IMR-90 (cell line): ENCODE results near the gene COX6A2. TPM values are rescaled to one million over a fixed set of nuclear protein-coding genes. Genes with fewer than 3 reads are reported as not detected.

Experiments
- ATAC-seq: fragments of 200-7000 bp; cut with Tn5 transposase; 2 replicates; pipeline ENCODE4 v1.9.1; 2020; ENCODE audit warnings: low read depth, mild to moderate bottlenecking, moderate library complexity
- BruUV-seq: library from RNA; stranded (reverse); fragments of 400-500 nt; replicated peaks from 2 replicates; lab custom pipeline; 2021; lab: Mats Ljungman, UMichigan
- CTCF ChIA-PET: fragments of 300-600 bp; formaldehyde crosslinking; extraction: SDS; loops from one replicate; lab custom pipeline; 2021; ENCODE audit warnings: antibody characterized with exemption; lab: Yijun Ruan, JAX
- POLR2A ChIA-PET: fragments of 300-600 bp; sonication (Branson Sonifier 250); formaldehyde crosslinking; loops from one replicate; lab custom pipeline; 2022; ENCODE audit warnings: antibody characterized with exemption; ENCODE audit not compliant: unreplicated experiment; lab: Charles Lee
- DNase-seq: peaks from one replicate; pipeline ENCODE4 v3.0.0; 2013
- H2AFZ ChIP-seq: replicated peaks from 2 replicates; pipeline ENCODE3; 2013; ENCODE audit warnings: low read length, mild to moderate bottlenecking; ENCODE audit not compliant: poor library complexity
- H2AK5ac ChIP-seq: 2 replicates; pipeline ENCODE4 v1.6.1; 2013; ENCODE audit warnings: low read depth, low read length, inconsistent platforms
- H2AK9ac ChIP-seq: replicated peaks from 2 replicates; pipeline ENCODE3; 2013; ENCODE audit warnings: mild to moderate bottlenecking, low read depth, low read length, moderate library complexity; ENCODE audit not compliant: poor library complexity
- H2BK120ac ChIP-seq: 2 replicates; pipeline ENCODE4 v1.6.1; 2013; ENCODE audit warnings: low read depth, low read length, inconsistent platforms
- H2BK15ac ChIP-seq: 3 replicates; pipeline ENCODE4 v1.6.1; 2013; ENCODE audit warnings: low read depth, low read length, inconsistent platforms
- H2BK20ac ChIP-seq: 2 replicates; pipeline ENCODE4 v1.6.1; 2013; ENCODE audit warnings: low read depth, mild to moderate bottlenecking, inconsistent platforms, low read length, moderate library complexity
- H2BK5ac ChIP-seq: 2 replicates; pipeline ENCODE4 v1.6.1; 2013; ENCODE audit warnings: mild to moderate bottlenecking, low read depth, low read length, inconsistent platforms; ENCODE audit not compliant: poor library complexity, severe bottlenecking
- H3K14ac ChIP-seq: replicated peaks from 2 replicates; pipeline ENCODE4 v1.6.1; 2013; ENCODE audit warnings: low read depth, low read length, inconsistent platforms
- H3K18ac ChIP-seq: 2 replicates; pipeline ENCODE4 v1.6.1; 2013; ENCODE audit warnings: low read depth, low read length, control low read depth
- H3K23ac ChIP-seq: 2 replicates; pipeline ENCODE4 v1.6.1; 2013; ENCODE audit warnings: low read depth, low read length, inconsistent platforms
- H3K27ac ChIP-seq: 2 replicates; pipeline ENCODE4 v1.5.1; 2013; ENCODE audit warnings: mild to moderate bottlenecking, control low read depth, low read length; ENCODE audit not compliant: insufficient read depth
- H3K27me3 ChIP-seq: 2 replicates; pipeline ENCODE4 v1.6.1; 2013; ENCODE audit warnings: low read length; ENCODE audit not compliant: control insufficient read depth, insufficient read depth
- H3K36me3 ChIP-seq: 2 replicates; pipeline ENCODE4 v1.6.1; 2013; ENCODE audit warnings: low read length, mixed read lengths; ENCODE audit not compliant: control insufficient read depth, insufficient read depth
- H3K4ac ChIP-seq: 2 replicates; pipeline ENCODE4 v1.6.1; 2013; ENCODE audit warnings: low read depth, low read length, inconsistent platforms
- H3K4me1 ChIP-seq: 2 replicates; pipeline ENCODE4 v1.6.1; 2013; ENCODE audit warnings: low read length, mixed read lengths; ENCODE audit not compliant: control insufficient read depth, insufficient read depth
- H3K4me2 ChIP-seq: 2 replicates; pipeline ENCODE4 v1.6.1; 2013; ENCODE audit warnings: low read depth, mild to moderate bottlenecking, control low read depth, low read length, moderate library complexity
- H3K4me3 ChIP-seq: 2 replicates; pipeline ENCODE4 v1.5.1; 2013; ENCODE audit warnings: low read depth, mild to moderate bottlenecking, control low read depth, low read length, moderate library complexity; ENCODE audit not compliant: insufficient read depth
- H3K56ac ChIP-seq: 2 replicates; pipeline ENCODE4 v1.6.1; 2013; ENCODE audit warnings: low read length, inconsistent platforms; ENCODE audit not compliant: insufficient read depth; ENCODE audit errors: extremely low read depth
- H3K79me1 ChIP-seq, 2 experiments: 2 replicates each; pipeline ENCODE4 v1.6.1; 2013; ENCODE audit warnings: low read length in 2 of 2, inconsistent platforms in 1 of 2, low read depth in 1 of 2
- H3K9ac ChIP-seq: 2 replicates; pipeline ENCODE4 v1.6.1; 2013; ENCODE audit warnings: low read depth, low read length, control low read depth
- H3K9me1 ChIP-seq: 2 replicates; pipeline ENCODE4 v1.6.1; 2013; ENCODE audit warnings: low read length, inconsistent platforms; ENCODE audit not compliant: insufficient read depth
- H3K9me3 ChIP-seq: 2 replicates; pipeline ENCODE4 v1.6.1; 2013; ENCODE audit warnings: low read length; ENCODE audit not compliant: control insufficient read depth, insufficient read depth
- H4K20me1 ChIP-seq: 2 replicates; pipeline ENCODE4 v1.6.1; 2013; ENCODE audit warnings: low read length, inconsistent platforms; ENCODE audit not compliant: insufficient read depth
- H4K5ac ChIP-seq: 2 replicates; pipeline ENCODE4 v1.6.1; 2013; ENCODE audit warnings: mild to moderate bottlenecking, low read depth, low read length, control low read depth
- H4K8ac ChIP-seq, 2 experiments: 2 replicates each; pipeline ENCODE4 v1.6.1; 2013; ENCODE audit warnings: low read depth in 2 of 2, low read length in 2 of 2, control low read depth in 1 of 2, inconsistent platforms in 1 of 2
- H4K91ac ChIP-seq: 2 replicates; pipeline ENCODE4 v1.6.1; 2013; ENCODE audit warnings: low read depth, low read length, inconsistent platforms; ENCODE audit not compliant: insufficient read depth
- MAFK ChIP-seq: IDR thresholded peaks from 2 replicates; pipeline ENCODE4 v1.6.1; 2012; ENCODE audit warnings: low read depth, low read length, improper control_type of control experiment
- MXI1 ChIP-seq: IDR thresholded peaks from 2 replicates; pipeline ENCODE4 v1.6.1; 2012; ENCODE audit warnings: low read depth, mild to moderate bottlenecking, low read length, moderate library complexity, borderline replicate concordance
- WGBS, 2 experiments: methylation state at CpG; one replicate each; pipeline versions ENCODE4 v1.1.5 to v1.1.7; 2013; ENCODE audit warnings: missing lambda C conversion rate in 2 of 2; ENCODE audit not compliant: insufficient read length in 1 of 2; ENCODE audit errors: extremely low coverage in 2 of 2; 5-methylcytosine and 5-hydroxymethylcytosine counted together
- dilution Hi-C: fragments of 300-500 bp; cut with HindIII; formaldehyde crosslinking; loops from one replicate; pipeline ENCODE4 v1.14.3; 2018; ENCODE audit warnings: low sequenced_read_pairs; ENCODE audit not compliant: unreplicated experiment
- in situ Hi-C: fragments of 300-500 bp; cut with MboI; formaldehyde crosslinking; loops from 3 replicates; pipeline ENCODE4 v1.14.3; 2019; ENCODE audit warnings: low sequenced_read_pairs, inconsistent platforms, mixed read lengths
- intact Hi-C: fragments of 100-400 bp; cut with micrococcal nuclease; formaldehyde crosslinking; loops from 2 replicates; pipeline ENCODE4 v1.10.0; 2022
- polyA plus RNA-seq, 3 experiments: library from polyadenylated mRNA; depleted of rRNA; stranded (reverse); fragments of >200 nt; gene quantifications; 2 replicates each; pipeline ENCODE4 v1.2.3, GENCODE V29; 2012; ENCODE audit warnings: low replicate concordance in 1 of 3
- total RNA-seq: library from RNA; depleted of rRNA; stranded (reverse); fragments of >200 nt; gene quantifications from 2 replicates; pipeline ENCODE4 v1.2.3, GENCODE V29; 2012

Gene COX6A2
- total and polyA plus RNA-seq, 2 of the 4 experiments (the other 2 are of a cell fraction), result not detected

DNA sequence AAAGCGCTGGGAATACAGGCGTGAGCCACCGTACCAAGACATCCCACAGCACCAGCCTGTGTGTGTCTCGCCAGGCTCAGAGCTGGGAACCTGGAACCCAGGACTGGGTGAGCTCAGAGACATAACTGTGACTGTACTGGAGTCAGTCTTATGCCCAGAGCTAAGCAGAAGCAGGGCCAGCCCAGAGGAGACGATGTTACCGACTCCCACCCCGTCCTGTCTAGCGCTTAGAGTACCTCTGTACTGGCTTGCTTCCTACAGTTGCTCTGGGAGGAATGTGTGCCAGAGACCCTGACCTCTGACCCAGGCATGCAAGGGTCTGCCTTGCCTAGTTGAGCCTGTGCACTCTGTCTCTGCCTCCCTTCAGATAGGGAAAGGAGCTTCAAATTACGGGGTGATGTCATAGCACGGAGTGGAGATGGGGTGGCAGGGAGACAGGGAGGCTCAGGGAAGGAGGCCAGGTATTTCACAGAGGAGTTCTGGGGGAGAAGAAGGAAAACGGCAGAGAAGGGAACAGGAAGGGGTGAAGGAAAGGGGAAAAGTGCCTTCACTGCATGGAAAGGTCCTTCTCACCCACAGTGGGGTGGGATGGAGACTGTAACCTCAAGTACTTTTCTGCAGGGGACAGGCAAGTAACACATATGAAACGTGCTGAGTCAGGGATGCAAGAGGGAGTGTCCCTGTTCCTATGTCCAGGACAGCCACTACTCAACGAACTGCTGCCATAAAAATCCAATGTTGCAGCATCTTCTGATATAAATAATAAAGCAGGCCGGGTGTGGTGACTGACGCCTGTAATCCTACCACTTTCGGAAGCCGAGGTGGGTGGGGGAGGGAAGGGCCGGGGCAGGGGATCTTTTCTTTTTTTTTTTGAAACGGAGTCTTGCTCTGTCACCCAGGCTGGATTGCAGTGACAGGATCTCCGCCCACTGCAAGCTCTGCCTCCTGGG is 25.4 kb upstream of the COX6A2 start:
- Histone ChIP-seq H3K4ac (peak overlapping the region; percentile 90), H3K4me3 (no peak overlapping the region), H3K23ac (peak overlapping the region; percentile 86), H3K4me2 (peak overlapping the region; percentile 52), H2AFZ (peak overlapping the region; percentile 17), H3K14ac (peak overlapping the region; percentile 56), H4K91ac (peak overlapping the region; percentile 54), H2BK120ac (peak overlapping the region; percentile 68), H2BK5ac (peak overlapping the region; percentile 66), H3K79me1 (peaks cover 16 to 71% of the 10 kb centered on the region in 2 experiments), H4K8ac (peak overlapping the region; percentile 4 to 35; a peak in 3 of 4 replicates), H2BK20ac (peak overlapping the region; percentile 69), H2AK9ac (peak overlapping the region; percentile 79), H3K27me3 (no peaks in the 10 kb centered on the region), H3K27ac (peak overlapping the region; percentile 82), H3K9me1 (peaks cover 30% of the 10 kb centered on the region), H2BK15ac (peak overlapping the region; percentile 92; the same call in 2 of the 3 replicates), H3K56ac (no peak overlapping the region), H2AK5ac (peak overlapping the region; percentile 87), H3K18ac (peak overlapping the region; percentile 17), H4K20me1 (peaks cover 40% of the 10 kb centered on the region), H3K4me1 (peaks cover 25% of the 10 kb centered on the region), H4K5ac (peak overlapping the region; percentile 69), H3K36me3 (no peaks in the 10 kb centered on the region; the same call in 1 of the 2 replicates), H3K9me3 (no peaks in the 10 kb centered on the region), H3K9ac (0 out of 2 replicates have a peak overlapping the region, but pooled peaks have one; percentile 27)
- CTCF ChIA-PET, result interaction anchor here (1.0 kb wide), 2 partner anchors 11 to 36 kb away, joined by 3 to 5 read pairs; partner anchors contain the start of gene ZNF843
- DNase-seq (peak; percentile 36), ATAC-seq (peak; percentile 28)
- TF ChIP-seq MAFK (peak; percentile 85), MXI1 (no peak)
- in situ Hi-C loops (loop anchor here (25.0 kb wide), 1 partner anchor 409 kb away; the partner anchor contains the start of gene ZNF267), dilution Hi-C loops (no loop called here), intact Hi-C loops (no loop called here)
- POLR2A ChIA-PET, result interaction anchor here (0.6 to 0.9 kb wide), 2 partner anchors 336 to 412 kb away, joined by 3 to 5 read pairs; partner anchors contain the start of gene KAT8
- WGBS, 2 experiments, result 33% methylated on average over 2 of the region's 20 CpGs; no CpG with 5 or more reads in 1 of the 2 experiments
- no TSS peak for BruUV-seq
